T47D (cell line): ENCODE data around the gene BTAF1.

Source experiments
- DNase-seq, 2 experiments: peaks; one replicate each; pipeline versions ENCODE4 v3.0.0 to v3.0.0-alpha.2; 2011 to 2012; ENCODE audit warnings: low read depth in 1 of 2, low spot score in 1 of 2
- JUND ChIP-seq: IDR thresholded peaks from 2 replicates; pipeline ENCODE4 v1.6.1; 2012; ENCODE audit warnings: low read depth
- in situ Hi-C: cut with HindIII; loops from 2 replicates; pipeline ENCODE4 v1.10.0; 2016; ENCODE audit warnings: low sequenced_read_pairs, low pct_unique_long_range_greater_than_20kb

BTAF1 gene

DNA sequence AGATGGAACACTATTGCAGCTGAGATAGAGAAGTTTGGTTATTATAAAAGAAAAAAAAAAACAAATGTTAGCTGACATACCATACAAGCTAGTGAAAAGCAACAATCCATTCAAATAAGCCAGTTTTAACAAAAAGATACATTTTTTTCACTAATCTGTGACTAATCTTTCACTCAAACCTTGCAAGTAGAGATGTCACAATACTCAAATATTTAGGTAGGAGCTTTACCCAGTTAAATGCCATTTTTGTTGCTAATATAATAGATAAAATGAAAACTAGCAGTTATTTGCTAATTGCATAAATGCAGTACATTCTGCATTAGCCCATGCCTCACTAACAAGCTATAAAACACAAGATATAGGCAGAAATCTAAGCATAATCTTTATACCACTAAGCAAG lies 123.6 kb downstream of the BTAF1 start:
- TF ChIP-seq JUND: no peak
- in situ Hi-C loops: no loop called here
- DNase-seq: no peak

DNA sequence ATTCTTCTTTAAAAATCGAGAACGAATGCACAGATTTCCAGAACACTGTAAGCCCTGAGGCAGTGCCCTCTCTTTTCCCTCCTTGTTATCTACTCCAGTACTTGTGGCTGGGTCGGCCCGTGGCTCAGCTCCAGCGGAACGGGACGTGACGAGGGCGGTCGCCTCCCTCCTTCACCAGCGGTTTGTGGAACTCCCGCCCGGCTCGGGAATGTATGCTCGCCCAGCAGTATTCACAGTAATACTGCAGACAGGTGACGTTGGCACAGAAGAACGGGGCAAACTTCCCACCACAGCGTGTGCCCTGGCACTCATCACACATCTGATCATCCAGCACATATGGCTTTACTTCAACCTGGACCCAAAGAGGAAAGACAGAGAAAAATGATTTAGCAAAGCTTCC lies 128.5 kb downstream of the BTAF1 start:
- TF ChIP-seq JUND: no peak
- DNase-seq: no peak
- in situ Hi-C loops: no loop called here

DNA sequence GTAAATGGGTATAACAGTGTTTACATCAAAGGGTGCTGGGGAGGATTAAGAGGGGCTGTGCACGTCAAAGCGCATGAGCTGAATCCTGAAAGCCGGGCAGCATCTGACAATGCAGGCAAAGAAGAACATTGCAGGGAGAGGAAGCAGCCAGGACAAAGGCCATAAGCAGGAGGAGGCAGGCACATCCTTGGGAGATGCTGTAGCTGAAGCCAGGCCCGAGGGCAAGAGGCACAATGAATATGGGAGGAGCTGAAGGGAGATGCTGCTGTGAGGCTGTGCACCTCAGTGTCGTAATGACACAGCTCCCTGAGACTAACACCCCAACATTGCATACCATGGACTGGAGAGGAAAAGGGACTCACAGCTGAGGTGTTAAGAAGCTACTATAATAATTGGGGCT lies 129.2 kb downstream of the BTAF1 start:
- TF ChIP-seq JUND: no peak
- in situ Hi-C loops: no loop called here
- no peak for DNase-seq

DNA sequence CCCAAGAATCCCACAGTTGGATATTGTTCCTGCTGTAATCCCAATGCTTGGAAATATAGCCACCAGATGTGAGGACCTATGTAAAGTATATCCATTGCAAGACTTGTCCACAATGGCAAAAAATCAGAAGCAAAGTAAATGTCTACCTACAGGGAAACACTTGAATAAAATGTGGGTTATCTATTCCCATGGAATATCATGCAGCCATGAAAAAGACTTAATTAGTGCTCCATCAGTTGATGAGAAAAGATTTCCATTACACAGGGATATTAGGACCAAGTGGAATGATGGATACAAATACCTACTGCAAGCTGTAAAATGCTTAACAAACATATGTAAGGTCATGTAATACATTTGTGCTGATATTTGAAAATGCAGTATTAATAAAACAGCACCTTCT lies 131.2 kb downstream of the BTAF1 start:
- in situ Hi-C loops: no loop called here
- no peak for TF ChIP-seq JUND
- DNase-seq: no peak

DNA sequence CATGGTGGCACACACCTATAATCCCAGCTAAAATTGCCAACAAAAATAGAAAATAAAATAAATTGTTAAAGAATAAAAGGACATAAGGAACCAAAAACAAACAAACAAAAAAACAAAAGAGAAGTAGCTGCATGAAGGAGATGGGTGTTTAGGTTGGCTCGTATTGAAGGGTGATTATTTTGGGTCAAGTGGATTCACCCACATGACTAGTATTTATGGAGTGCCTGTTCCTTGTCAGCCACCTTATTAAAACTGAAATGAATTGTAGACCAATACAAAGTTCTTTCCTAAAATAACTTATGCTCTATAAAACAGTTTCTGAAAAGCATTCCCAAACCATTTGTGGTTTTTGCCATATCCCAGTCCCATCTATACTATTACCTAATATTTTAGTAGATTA lies 138.7 kb downstream of the BTAF1 start:
- in situ Hi-C loops: no loop called here

DNA sequence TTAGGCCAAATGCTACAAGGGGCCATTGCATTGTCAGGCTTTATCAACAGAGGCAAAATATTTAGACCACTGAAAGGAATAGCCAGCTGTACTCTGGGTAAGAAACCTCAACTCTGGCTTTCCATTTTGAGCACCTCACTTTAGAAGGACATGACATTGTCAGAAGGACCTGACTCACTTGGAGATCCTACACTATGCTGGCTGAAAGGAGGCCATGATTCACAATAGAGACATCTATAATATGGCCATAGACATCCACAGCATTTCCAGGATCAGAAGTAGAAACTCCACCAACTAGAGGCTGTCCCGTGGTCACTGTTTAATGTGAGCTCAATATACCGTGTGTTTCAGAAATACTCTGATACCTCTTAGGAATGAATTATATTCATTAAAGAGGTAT lies 140.9 kb downstream of the BTAF1 start:
- no peak for TF ChIP-seq JUND

More for the DNA sequence above, 138.7 kb downstream of the BTAF1 start:
- TF ChIP-seq JUND: no peak
- DNase-seq: no peak

DNA sequence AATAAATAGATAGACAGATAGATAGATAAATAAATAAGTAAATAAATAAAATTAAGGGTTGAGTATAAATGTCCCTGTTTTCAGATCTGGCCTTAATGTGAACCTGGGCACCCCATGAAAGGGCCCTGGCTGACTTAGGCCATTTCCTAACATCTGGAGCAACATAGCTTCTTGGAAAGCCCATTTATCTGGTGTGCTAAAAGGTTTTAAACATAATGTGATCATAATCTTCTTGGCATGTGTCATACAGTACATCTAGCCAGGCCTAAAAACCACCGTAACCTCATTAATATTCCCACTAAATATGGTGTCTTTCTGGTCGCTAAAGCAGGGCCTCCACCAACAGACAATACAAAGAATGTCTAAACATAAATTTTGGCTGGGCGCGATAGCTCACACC lies 142.8 kb downstream of the BTAF1 start:
- DNase-seq: no peak
- TF ChIP-seq JUND: no peak
- in situ Hi-C loops: no loop called here

More for the DNA sequence above, 140.9 kb downstream of the BTAF1 start:
- no peak for DNase-seq
- in situ Hi-C loops: no loop called here

DNA sequence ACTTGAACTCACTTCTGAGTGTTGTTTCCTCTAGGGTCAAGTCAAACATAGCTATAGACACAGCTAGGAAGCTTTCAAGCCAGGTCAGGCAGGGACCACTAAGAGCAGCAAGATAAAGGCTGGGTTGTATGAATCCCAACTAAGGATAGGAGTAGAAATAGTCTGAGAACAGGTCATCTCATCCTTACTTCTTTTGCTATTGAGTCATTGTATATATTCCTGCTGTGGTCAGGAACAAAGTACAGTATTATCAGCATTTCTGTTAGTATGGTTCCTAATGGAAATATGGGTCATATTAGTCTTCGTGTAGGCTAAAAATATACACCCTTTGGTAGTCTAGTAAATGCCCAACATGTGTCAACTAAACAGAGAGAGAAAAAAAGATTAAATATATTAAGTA lies 145.3 kb downstream of the BTAF1 start:
- DNase-seq: no peak
- in situ Hi-C loops: no loop called here
- TF ChIP-seq JUND: no peak

DNA sequence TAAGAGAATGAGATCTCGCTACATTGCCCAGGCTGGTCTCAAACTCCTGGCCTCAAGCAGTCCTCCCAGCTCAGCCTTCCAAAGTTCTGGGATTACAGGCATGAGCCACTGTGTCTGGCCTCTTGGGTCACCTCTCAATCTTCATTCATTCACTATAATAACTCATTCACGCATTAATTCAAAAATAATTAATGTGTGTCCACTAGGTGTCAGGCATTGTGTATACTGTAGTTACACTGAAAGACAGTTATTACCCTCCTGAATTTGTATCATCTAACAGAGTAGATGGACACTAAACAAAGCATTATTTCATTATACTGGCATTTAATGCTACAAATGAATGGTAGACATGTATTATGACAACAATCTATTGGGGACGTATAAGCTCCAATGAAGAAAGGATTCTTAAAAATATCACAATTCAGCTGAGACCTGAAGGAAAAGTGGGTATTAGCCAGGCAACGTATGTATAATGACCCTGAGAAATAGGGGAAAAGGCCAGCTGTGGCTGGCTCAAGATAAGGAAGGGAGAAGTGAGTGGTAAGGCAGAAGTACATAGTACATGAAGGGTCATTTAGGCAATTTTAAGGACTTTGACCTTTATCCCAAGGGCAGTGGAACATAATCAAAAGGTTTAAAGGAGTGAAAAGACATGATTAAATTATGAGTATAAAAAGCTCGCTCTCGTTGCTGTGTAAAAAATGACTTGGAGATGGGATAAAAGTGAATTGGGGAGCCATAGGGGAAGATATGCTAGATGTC lies 150.7 kb downstream of the BTAF1 start:
- peak; percentile 37 to 46 for DNase-seq
- TF ChIP-seq JUND: no peak
- in situ Hi-C loops: no loop called here

DNA sequence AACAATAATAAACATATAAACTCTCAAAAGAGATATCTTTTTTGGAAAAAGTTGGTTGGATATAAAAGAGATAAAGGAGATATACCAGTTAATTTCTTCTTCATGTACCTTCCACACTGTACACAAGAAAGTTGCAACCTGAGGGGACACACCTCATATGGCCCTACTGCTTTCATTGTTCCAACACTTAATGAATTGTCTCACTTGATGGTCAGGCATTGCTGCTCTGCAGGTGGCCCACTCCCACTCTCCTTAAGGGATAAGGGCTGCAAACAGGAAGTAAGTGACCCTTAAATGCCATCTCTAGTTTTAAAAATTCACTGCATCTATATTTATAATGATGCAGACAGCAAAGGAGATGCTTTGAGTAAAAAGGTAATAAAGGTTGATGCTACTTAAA lies 152.3 kb downstream of the BTAF1 start:
- no peak for TF ChIP-seq JUND
- DNase-seq: no peak
- in situ Hi-C loops: no loop called here

DNA sequence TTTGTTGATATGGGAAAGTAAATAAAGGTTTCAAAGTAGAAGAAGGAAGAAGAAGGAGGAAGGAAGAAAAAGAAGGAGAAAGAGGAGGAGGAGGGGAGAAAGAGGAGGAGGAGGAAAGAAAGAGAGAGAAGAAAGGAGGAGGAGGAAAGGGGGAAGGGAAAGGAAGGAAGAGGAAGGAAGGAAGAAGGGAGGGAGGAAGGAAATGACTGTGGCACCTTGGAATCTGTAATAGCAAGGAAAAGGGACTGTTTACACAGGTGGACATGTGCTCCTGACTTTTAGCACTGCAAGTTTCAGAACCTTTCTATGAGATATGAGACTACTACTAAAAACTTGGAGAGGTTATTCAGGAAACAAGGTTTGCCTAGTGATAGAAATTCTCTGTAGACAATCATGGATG lies 153.2 kb downstream of the BTAF1 start:
- peak in 1 of 2 experiments; percentile 55 for DNase-seq
- no peak for TF ChIP-seq JUND
- in situ Hi-C loops: no loop called here

DNA sequence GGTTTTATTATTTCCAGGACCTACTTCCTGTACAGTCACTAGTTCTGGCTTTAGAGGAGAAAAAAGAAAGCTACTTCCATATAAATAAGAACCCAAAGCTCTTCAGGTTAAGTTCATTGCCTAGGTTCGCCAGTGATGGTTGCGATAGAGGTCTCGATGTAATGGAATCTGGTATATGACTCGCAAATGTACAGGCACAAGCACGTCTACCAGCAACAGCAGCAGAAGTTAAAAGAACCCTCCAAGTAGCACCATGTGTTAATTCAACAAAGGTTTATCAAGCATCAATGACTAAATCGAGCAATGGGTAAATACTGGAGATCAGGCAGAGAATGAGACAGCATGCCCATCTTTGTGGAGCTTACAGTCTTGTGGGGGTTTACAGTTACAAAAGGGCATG lies 155.4 kb downstream of the BTAF1 start:
- TF ChIP-seq JUND: no peak
- in situ Hi-C loops: no loop called here
- no peak for DNase-seq
